SK-N-SH treated with all-trans-retinoic acid at 6 μM for 48 hours (cell line): Measurements from ENCODE around the gene RPL36AL.
"Not testable (repeated sequence)": the region's sequence is repeated elsewhere in the genome, so short reads cannot be mapped to it uniquely, and the experiment has no call there.

Experiments used
- ATAC-seq: fragments of 200-7000 bp; cut with Tn5 transposase; 3 replicates; pipeline ENCODE4 v1.9.1; 2020; ENCODE audit warnings: mild to moderate bottlenecking, moderate library complexity
- ARNTL ChIP-seq: fragments of 450-650 bp; formaldehyde crosslinking; IDR thresholded peaks from 2 replicates; pipeline ENCODE4 v1.5.0; 2020; ENCODE audit warnings: low read depth, mild to moderate bottlenecking, moderate library complexity, borderline replicate concordance
- BACH2 ChIP-seq: fragments of 250-450 bp; sonication (Bioruptor Pico); IDR thresholded peaks from 2 replicates; pipeline ENCODE4 v1.9.0; 2021; ENCODE audit warnings: mild to moderate bottlenecking, borderline replicate concordance
- ESRRG ChIP-seq: fragments of 250-450 bp; sonication (Bioruptor Pico); IDR thresholded peaks from 2 replicates; pipeline ENCODE4 v1.6.1; 2021; ENCODE audit warnings: mild to moderate bottlenecking
- GLIS3 ChIP-seq: fragments of 250-450 bp; sonication (Bioruptor Pico); IDR thresholded peaks from 2 replicates; pipeline ENCODE4 v1.5.0; 2020; ENCODE audit warnings: mild to moderate bottlenecking, moderate library complexity
- ISL1 ChIP-seq: fragments of 250-450 bp; sonication (Bioruptor Pico); IDR thresholded peaks from 2 replicates; pipeline ENCODE4 v2.1.2; 2022; ENCODE audit warnings: mild to moderate bottlenecking, moderate library complexity
- OSR1 ChIP-seq: fragments of 250-450 bp; sonication (Bioruptor Pico); IDR thresholded peaks from 2 replicates; pipeline ENCODE4 v1.8.0; 2022; ENCODE audit warnings: moderate library complexity, mild to moderate bottlenecking, inconsistent platforms
- PPARA ChIP-seq: fragments of 250-450 bp; sonication (Bioruptor Pico); IDR thresholded peaks from 2 replicates; pipeline ENCODE4 v1.5.0; 2020; ENCODE audit warnings: mild to moderate bottlenecking, borderline replicate concordance
- SNAI2 ChIP-seq: fragments of 250-450 bp; sonication (Bioruptor Pico); IDR thresholded peaks from 2 replicates; pipeline ENCODE4 v1.5.0; 2020; ENCODE audit warnings: mild to moderate bottlenecking, moderate library complexity
- TCF4 ChIP-seq: fragments of 250-450 bp; sonication (Bioruptor Pico); IDR thresholded peaks from 2 replicates; pipeline ENCODE4 v1.8.0; 2021; ENCODE audit warnings: mild to moderate bottlenecking, moderate library complexity, borderline replicate concordance
- TOX ChIP-seq: fragments of 250-450 bp; sonication (Bioruptor Pico); IDR thresholded peaks from 2 replicates; pipeline ENCODE4 v1.8.0; 2021; ENCODE audit warnings: mild to moderate bottlenecking, moderate library complexity, borderline replicate concordance
- ZC3H10 ChIP-seq: fragments of 250-450 bp; sonication (Bioruptor Pico); IDR thresholded peaks from 2 replicates; pipeline ENCODE4 v1.5.1; 2021; ENCODE audit warnings: mild to moderate bottlenecking, moderate library complexity
- ZFP3 ChIP-seq: fragments of 250-450 bp; sonication (Bioruptor Pico); IDR thresholded peaks from 2 replicates; pipeline ENCODE4 v1.5.0; 2020; ENCODE audit warnings: mild to moderate bottlenecking, moderate library complexity
- ZNF565 ChIP-seq: fragments of 450-650 bp; formaldehyde crosslinking; conservative IDR thresholded peaks from 2 replicates; pipeline ENCODE4 v1.5.0; 2020; ENCODE audit warnings: low read depth, mild to moderate bottlenecking, moderate library complexity
- ZNF8 ChIP-seq: fragments of 450-650 bp; formaldehyde crosslinking; IDR thresholded peaks from 2 replicates; pipeline ENCODE4 v1.5.0; 2020; ENCODE audit warnings: mild to moderate bottlenecking, moderate library complexity
- TF ChIP-seq, protein P1 (sequence below): fragments of 250-450 bp; sonication (Bioruptor Pico); IDR thresholded peaks from 2 replicates; pipeline ENCODE4 v1.8.0; 2021; ENCODE audit warnings: low read depth, mild to moderate bottlenecking, moderate library complexity, borderline replicate concordance
- TF ChIP-seq, protein P2 (sequence below): fragments of 250-450 bp; sonication (Bioruptor Pico); IDR thresholded peaks from 2 replicates; pipeline ENCODE4 v1.5.1; 2020; ENCODE audit warnings: low read depth, mild to moderate bottlenecking, moderate library complexity
- TF ChIP-seq, protein P3 (sequence below): fragments of 250-450 bp; sonication (Bioruptor Pico); IDR thresholded peaks from 2 replicates; pipeline ENCODE4 v1.8.0; 2020; ENCODE audit warnings: mild to moderate bottlenecking, moderate library complexity, borderline replicate concordance
- TF ChIP-seq, protein P4 (sequence below): fragments of 250-450 bp; sonication (Bioruptor Pico); IDR thresholded peaks from 2 replicates; pipeline ENCODE4 v1.5.0; 2020; ENCODE audit warnings: mild to moderate bottlenecking, moderate library complexity

Gene RPL36AL

GRCh38 chr14:49621114-49621881, 872 bp upstream of the RPL36AL start:
- peak; percentile 50 for ATAC-seq
- TF ChIP-seq, protein P1, sequence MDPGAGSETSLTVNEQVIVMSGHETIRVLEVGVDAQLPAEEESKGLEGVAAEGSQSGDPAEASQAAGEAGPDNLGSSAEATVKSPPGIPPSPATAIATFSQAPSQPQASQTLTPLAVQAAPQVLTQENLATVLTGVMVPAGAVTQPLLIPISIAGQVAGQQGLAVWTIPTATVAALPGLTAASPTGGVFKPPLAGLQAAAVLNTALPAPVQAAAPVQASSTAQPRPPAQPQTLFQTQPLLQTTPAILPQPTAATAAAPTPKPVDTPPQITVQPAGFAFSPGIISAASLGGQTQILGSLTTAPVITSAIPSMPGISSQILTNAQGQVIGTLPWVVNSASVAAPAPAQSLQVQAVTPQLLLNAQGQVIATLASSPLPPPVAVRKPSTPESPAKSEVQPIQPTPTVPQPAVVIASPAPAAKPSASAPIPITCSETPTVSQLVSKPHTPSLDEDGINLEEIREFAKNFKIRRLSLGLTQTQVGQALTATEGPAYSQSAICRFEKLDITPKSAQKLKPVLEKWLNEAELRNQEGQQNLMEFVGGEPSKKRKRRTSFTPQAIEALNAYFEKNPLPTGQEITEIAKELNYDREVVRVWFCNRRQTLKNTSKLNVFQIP (CRISPR knock-in tag), result no peak
- TF ChIP-seq, protein P2, sequence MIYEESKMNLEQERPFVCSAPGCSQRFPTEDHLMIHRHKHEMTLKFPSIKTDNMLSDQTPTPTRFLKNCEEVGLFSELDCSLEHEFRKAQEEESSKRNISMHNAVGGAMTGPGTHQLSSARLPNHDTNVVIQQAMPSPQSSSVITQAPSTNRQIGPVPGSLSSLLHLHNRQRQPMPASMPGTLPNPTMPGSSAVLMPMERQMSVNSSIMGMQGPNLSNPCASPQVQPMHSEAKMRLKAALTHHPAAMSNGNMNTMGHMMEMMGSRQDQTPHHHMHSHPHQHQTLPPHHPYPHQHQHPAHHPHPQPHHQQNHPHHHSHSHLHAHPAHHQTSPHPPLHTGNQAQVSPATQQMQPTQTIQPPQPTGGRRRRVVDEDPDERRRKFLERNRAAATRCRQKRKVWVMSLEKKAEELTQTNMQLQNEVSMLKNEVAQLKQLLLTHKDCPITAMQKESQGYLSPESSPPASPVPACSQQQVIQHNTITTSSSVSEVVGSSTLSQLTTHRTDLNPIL (CRISPR knock-in tag), result no peak
- TF ChIP-seq GLIS3 (CRISPR knock-in tag), result no peak
- TF ChIP-seq ZNF565 (CRISPR knock-in tag), result no peak
- no peak for TF ChIP-seq TOX (CRISPR knock-in tag)

DNA sequence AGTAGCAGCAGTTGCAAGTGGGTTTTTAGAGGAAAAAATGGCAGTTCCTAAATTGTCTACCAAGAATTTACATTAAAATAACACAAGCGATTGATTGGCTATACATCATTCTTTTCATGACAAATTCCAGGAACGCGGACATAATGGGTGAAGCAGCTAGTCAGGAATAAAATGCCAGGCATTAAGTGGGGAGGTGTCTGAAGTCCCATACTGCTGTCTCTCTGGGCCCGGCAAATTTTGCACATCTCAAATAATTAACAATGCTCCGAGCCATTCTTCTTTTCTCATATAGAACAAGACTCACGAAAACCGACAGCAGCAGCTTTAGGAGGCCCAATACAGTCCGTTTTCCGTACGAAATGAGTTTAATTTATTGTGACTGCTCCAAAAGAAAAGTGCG, 696 bp downstream of the RPL36AL start:
- no peak for ATAC-seq
- TF ChIP-seq ESRRG, result no peak
- TF ChIP-seq PPARA (CRISPR knock-in tag), result no peak
- no peak for TF ChIP-seq TCF4 (CRISPR knock-in tag)
- TF ChIP-seq BACH2 (CRISPR knock-in tag), result no peak

DNA sequence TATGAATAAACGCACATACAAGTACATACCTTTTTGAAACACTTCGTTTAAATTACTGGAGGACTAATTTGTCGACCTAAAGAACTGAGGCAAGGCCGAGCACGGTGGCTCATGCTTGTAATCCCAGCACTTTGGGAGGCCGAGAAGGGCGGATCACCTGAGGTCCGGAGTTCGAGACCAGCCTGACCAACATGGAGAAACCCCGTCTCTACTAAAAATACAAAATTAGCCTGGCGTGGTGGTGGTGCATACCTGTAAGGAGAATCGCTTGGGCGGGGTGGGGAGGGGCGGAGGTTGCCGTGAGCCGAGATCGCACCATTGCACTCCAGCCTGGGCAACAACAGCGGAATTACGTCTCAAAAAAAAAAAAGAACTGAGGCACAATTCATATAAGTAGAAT, 1.2 kb downstream of the RPL36AL start:
- not testable (repeated sequence) for ATAC-seq

DNA sequence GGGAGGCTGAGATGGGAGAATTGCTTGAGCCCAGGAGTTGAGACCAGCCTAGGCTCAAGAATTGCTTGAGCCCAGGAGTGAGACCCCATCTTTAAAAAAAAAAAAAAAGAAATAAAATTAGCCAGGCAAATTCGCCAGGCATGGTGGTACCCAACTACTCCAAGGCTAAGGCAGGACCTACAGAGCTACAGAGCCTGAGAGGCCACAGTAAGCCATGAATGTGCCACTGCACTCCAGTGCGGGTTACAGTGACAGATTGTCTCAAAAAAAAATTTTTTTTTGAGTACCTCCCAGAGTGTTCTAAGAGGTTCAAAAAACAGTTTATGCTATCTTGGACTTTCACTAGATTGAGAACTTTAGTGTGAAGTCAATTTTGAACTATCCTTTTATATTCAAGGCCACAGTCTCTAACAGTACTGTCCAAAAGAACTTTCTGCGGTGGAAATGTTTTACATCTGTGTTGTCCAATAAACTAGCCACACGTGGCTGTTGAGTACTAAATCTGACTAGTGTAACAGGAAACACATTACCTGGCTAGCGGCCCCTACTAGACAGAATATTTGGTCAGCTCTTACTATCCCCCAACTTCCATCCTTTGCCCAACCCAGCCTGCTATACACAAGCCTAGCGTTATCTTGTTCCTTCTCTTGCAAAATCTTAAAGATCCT, 2.4 kb downstream of the RPL36AL start:
- ATAC-seq, result no peak
- TF ChIP-seq ARNTL (CRISPR knock-in tag), result no peak
- no peak for TF ChIP-seq ISL1 (CRISPR knock-in tag)
- no peak for TF ChIP-seq ZFP3
- TF ChIP-seq BACH2 (CRISPR knock-in tag), result no peak
- TF ChIP-seq ESRRG, result no peak
- TF ChIP-seq, protein P3, sequence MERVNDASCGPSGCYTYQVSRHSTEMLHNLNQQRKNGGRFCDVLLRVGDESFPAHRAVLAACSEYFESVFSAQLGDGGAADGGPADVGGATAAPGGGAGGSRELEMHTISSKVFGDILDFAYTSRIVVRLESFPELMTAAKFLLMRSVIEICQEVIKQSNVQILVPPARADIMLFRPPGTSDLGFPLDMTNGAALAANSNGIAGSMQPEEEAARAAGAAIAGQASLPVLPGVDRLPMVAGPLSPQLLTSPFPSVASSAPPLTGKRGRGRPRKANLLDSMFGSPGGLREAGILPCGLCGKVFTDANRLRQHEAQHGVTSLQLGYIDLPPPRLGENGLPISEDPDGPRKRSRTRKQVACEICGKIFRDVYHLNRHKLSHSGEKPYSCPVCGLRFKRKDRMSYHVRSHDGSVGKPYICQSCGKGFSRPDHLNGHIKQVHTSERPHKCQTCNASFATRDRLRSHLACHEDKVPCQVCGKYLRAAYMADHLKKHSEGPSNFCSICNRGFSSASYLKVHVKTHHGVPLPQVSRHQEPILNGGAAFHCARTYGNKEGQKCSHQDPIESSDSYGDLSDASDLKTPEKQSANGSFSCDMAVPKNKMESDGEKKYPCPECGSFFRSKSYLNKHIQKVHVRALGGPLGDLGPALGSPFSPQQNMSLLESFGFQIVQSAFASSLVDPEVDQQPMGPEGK, result no peak
- TF ChIP-seq SNAI2 (CRISPR knock-in tag), result no peak

DNA sequence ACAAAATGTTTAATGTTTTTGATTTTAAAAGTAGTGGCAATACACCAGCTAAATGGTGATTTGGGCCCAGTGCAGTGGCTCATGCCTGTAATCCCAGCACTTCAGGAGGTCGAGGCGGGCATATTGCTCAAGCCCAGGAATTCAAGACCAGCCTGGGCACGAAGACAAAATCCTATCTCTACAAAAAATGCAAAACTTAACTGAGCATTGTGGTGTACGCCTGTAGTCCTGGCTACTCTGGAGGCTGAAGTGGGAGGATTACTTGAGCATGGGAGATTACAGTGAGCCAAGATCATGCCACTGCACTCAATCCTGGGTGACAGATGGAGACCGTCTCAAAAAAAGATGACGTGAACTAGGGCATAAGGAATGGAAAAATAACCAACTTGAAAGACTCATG, 4.7 kb downstream of the RPL36AL start:
- TF ChIP-seq ZC3H10 (CRISPR knock-in tag) (no peak), ZNF8 (no peak), OSR1 (CRISPR knock-in tag) (no peak), PPARA (CRISPR knock-in tag) (no peak), SNAI2 (CRISPR knock-in tag) (no peak)
- TF ChIP-seq, protein P4, sequence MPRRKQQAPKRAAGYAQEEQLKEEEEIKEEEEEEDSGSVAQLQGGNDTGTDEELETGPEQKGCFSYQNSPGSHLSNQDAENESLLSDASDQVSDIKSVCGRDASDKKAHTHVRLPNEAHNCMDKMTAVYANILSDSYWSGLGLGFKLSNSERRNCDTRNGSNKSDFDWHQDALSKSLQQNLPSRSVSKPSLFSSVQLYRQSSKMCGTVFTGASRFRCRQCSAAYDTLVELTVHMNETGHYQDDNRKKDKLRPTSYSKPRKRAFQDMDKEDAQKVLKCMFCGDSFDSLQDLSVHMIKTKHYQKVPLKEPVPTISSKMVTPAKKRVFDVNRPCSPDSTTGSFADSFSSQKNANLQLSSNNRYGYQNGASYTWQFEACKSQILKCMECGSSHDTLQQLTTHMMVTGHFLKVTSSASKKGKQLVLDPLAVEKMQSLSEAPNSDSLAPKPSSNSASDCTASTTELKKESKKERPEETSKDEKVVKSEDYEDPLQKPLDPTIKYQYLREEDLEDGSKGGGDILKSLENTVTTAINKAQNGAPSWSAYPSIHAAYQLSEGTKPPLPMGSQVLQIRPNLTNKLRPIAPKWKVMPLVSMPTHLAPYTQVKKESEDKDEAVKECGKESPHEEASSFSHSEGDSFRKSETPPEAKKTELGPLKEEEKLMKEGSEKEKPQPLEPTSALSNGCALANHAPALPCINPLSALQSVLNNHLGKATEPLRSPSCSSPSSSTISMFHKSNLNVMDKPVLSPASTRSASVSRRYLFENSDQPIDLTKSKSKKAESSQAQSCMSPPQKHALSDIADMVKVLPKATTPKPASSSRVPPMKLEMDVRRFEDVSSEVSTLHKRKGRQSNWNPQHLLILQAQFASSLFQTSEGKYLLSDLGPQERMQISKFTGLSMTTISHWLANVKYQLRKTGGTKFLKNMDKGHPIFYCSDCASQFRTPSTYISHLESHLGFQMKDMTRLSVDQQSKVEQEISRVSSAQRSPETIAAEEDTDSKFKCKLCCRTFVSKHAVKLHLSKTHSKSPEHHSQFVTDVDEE, result no peak
- ATAC-seq, result no peak
